ENCODE measurements around the gene ERMN.
"Not testable (repeated sequence)": the region's sequence is repeated elsewhere in the genome, so short reads cannot be mapped to it uniquely, and the experiment has no call there.

ERMN gene

DNA sequence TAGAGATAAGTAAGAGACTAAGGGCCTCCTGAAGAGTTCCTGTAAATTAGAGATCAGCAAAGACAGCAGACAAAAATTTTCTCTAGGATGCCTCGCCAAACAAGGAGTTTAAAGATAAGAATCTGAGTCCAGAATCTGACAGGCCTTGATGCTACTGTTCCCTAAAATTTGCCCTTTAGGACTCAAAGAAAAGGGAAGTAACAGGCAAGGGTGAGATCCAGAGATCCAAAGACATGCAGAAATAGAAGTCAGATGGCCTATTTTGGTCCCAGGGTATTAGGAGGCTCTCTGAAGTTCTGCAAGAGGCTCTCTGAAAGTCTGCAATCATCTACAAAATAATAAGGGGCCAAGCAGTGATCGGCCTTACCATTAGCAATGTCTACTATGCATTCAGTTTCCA, 35.1 kb downstream of the ERMN start:
- DNase-seq: no peak

GRCh38 chr2:157287160-157287559, 38.5 kb downstream of the ERMN start:
- no peak for DNase-seq

DNA sequence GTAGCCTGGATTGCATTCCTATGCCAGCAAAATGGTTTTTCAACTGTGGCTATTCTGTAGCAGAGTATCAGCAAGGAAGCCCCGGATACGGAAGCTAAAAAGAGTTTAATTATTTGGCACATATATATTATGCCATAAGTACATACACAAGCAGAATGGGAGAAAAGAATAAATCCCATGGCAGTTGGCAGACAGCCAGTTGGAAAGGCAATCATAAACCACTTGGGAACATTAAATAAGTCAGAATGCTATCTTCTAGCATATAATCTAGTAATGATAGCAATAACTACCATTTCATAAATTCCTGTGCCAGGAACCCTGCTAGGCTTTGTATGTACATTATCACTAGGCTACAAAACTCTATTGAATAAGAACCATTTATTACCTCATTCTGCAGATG, 42.2 kb downstream of the ERMN start:
- DNase-seq: no peak

GRCh38 chr2:157281316-157281715, 44.3 kb downstream of the ERMN start:
- no peak for DNase-seq

- not testable (repeated sequence) for DNase-seq
Measured at GRCh38 chr2:157279311-157279710, 46.3 kb downstream of the ERMN start.

DNA sequence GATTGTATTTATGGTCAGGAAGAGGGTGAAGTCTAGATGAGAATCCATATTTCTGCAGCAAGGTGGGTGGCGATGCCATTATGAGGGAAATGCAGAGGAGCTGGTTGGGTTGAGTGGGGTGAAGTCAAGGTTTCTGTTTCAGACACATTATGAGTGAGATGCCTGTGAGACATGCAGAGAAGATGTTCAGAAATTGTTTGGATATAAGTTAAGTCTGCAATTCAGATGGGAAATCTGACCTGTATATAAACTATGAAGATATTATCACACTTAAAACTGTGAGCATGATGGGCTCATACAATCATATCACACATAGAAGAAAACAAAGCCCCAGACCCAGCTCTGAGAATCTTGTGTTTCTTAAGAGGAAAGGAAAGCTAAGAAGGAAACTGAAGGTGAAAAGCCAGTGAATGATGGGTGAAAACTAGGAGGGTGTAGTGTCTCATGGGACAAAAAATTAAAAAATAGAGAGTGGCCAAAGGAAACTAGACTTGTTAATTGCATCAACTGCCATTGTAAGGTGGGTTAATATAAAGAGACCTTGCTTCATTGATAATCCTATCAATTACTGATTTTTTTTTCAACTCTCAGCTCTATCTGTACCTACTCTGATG, 53.9 kb downstream of the ERMN start:
- no peak for DNase-seq

GRCh38 chr2:157269922-157270321, 55.7 kb downstream of the ERMN start:
- no peak for DNase-seq

- DNase-seq: no peak
Measured at GRCh38 chr2:157269060-157269459, 56.6 kb downstream of the ERMN start.
